Measurements from ENCODE around the gene LMAN1L. TPM values are rescaled to one million over a fixed set of nuclear protein-coding genes. Genes with fewer than 3 reads are reported as not detected.

Gene LMAN1L
- total RNA-seq, 1 donor: 0.21 TPM

Other genes with a start within 250 kb of the LMAN1L start
- 158 TPM for gene CLK3, start 197.0 kb upstream of the LMAN1L start, total RNA-seq
- 3.7 TPM for gene EDC3, start 116.8 kb upstream of the LMAN1L start, total RNA-seq
- gene CYP1A1, start 87.3 kb upstream of the LMAN1L start, total RNA-seq: not detected
- gene CYP1A2, start 64.0 kb upstream of the LMAN1L start, total RNA-seq: not detected
- gene CSK, start 30.8 kb upstream of the LMAN1L start, total RNA-seq: 84.8 TPM
- not detected for gene CPLX3, start 13.8 kb downstream of the LMAN1L start, total RNA-seq
- gene ULK3, start 30.3 kb downstream of the LMAN1L start, total RNA-seq: 25.6 TPM
- 31.3 TPM for gene SCAMP2, start 60.5 kb downstream of the LMAN1L start, total RNA-seq
- gene MPI, start 77.2 kb downstream of the LMAN1L start, total RNA-seq: 26.0 TPM
- 11.4 TPM for gene FAM219B, start 94.0 kb downstream of the LMAN1L start, total RNA-seq
- 39.1 TPM for gene COX5A, start 125.2 kb downstream of the LMAN1L start, total RNA-seq
- gene RPP25, start 143.9 kb downstream of the LMAN1L start, total RNA-seq: 0.31 TPM
- 2.2 TPM for gene SCAMP5, start 182.7 kb downstream of the LMAN1L start, total RNA-seq
- 17.4 TPM for gene PPCDC, start 210.8 kb downstream of the LMAN1L start, total RNA-seq